Heart left ventricle (tissue), 16 donors: ENCODE measurements around the gene DDT. TPM values are rescaled to one million over a fixed set of nuclear protein-coding genes. Genes with fewer than 3 reads are reported as not detected.
A peak's percentile ranks its signal among the peaks of the same experiment; 100 is the strongest.
"Not testable (repeated sequence)": the region's sequence is repeated elsewhere in the genome, so short reads cannot be mapped to it uniquely, and the experiment has no call there.

ENCODE experiments used
- ATAC-seq, 4 donors: fragments of 200-7000 bp; cut with Tn5 transposase; one replicate each; pipeline ENCODE4 v1.9.1; 2020 to 2022; ENCODE audit warnings: moderate library complexity in 4 of 4, mild to moderate bottlenecking in 3 of 4, moderate number of reproducible peaks in 1 of 4
- DNase-seq, 5 donors: peaks; one replicate each; pipeline ENCODE4 v3.0.0-alpha.2; 2020
- H3K27ac ChIP-seq, 12 donors: fragments of 200-600 bp; sonication (generic) in 4 of 12; one replicate each; pipeline versions ENCODE4 v1.5.0 to v1.8.0; 2016 to 2022; ENCODE audit warnings: mild to moderate bottlenecking in 2 of 12
- H3K27me3 ChIP-seq, 9 donors: fragments of 200-600 bp; sonication (generic) in 2 of 9; one replicate each; pipeline versions ENCODE4 v1.5.1 to v1.8.0; 2016 to 2022; ENCODE audit warnings: mild to moderate bottlenecking in 3 of 9
- H3K36me3 ChIP-seq, 9 donors: fragments of 200-600 bp; sonication (generic) in 2 of 9; one replicate each; pipeline versions ENCODE4 v1.5.0 to v1.8.0; 2018 to 2022; ENCODE audit warnings: mild to moderate bottlenecking in 2 of 9
- H3K4me1 ChIP-seq, 12 donors: fragments of 200-600 bp; sonication (generic) in 4 of 12; one replicate each; pipeline versions ENCODE4 v1.5.0 to v1.8.0; 2016 to 2022; ENCODE audit warnings: mild to moderate bottlenecking in 3 of 12
- H3K4me3 ChIP-seq, 12 donors: fragments of 200-600 bp; sonication (generic) in 4 of 12; one replicate each; pipeline versions ENCODE4 v1.5.0 to v1.8.0; 2017 to 2022; ENCODE audit warnings: mild to moderate bottlenecking in 9 of 12, moderate library complexity in 4 of 12
- H3K9me3 ChIP-seq, 12 donors: fragments of 200-600 bp; sonication (generic) in 4 of 12; one replicate each; pipeline versions ENCODE4 v1.5.0 to v1.8.0; 2016 to 2022; ENCODE audit warnings: mild to moderate bottlenecking in 1 of 12
- WGBS, 4 donors: extraction: QIAGEN DNeasy Blood & Tissue Kit in 2 of 4; methylation state at CpG; one replicate each; pipeline versions ENCODE4 v1.1.5 to v1.1.7; 2013 to 2018; 5-methylcytosine and 5-hydroxymethylcytosine counted together
- intact Hi-C, 10 donors: fragments of 100-400 bp; cut with DNase I; formaldehyde crosslinking; loops; one replicate each; pipeline versions ENCODE4 v1.11.1 to v1.14.2; 2022
- polyA plus RNA-seq, 2 donors: library from polyadenylated mRNA; stranded (reverse); fragments of 200-250 nt; gene quantifications; one replicate each; pipeline ENCODE4 v1.2.3, GENCODE V29; 2013
- total RNA-seq, 9 donors: library from RNA; depleted of rRNA in 2 of 9; stranded (reverse); fragments of >200 nt in 2 of 9; fragmentation: NEBNext Ultra II Directional in 3 of 9; extraction: Animal tissue kit (Norgen Biotek cat#: 25700) in 3 of 9; gene quantifications; one replicate each; pipeline versions ENCODE4 v1.1.0 to v1.2.4, GENCODE V29; 2016 to 2023
- TF ChIP-seq, protein P1 (sequence below), 12 donors: fragments of 200-600 bp; sonication (generic) in 4 of 12; IDR thresholded peaks; one replicate each; pipeline versions ENCODE4 v1.5.0 to v1.8.0; 2018 to 2022; ENCODE audit warnings: antibody characterized with exemption in 12 of 12, mild to moderate bottlenecking in 5 of 12
- donor health status: ischemic (EF 13 %, LVEDD 7.1; RV severe dilation, severe dysfunction).
- donor health status: healthy with polysubstance abuse.
- donor health status: DM: no; HTN: yes; CAD: no.
- donor health status: DM: no; HTN: no; CAD: no.
- donor health status: ischemic (EF 25% LVEDD 6.9; RV normal size, moderate dysfunction).
- donor health status: ischemic (EF 25% LVEDD 5.7; RV mildly dilated, moderate dysfunction).
- donor health status: healthy.
- donor health status: DM: yes; HTN: yes; CAD: no.
- donor health status: ischemic (EF 35%, LVEDD 5.7; RV mildly dilated, moderate dysfunction).
- donor health status: nonischemic (EF 11% LVEDD 7.7; RV severe dilation, severe dysfunction).
- donor health status: DM: yes; HTN: yes; CAD: no.
- donor health status: PGD.
- donor health status: ischemic (EF 29% LVEDD 5.4; RV normal size, mild dysfunction).
- donor health status: nonischemic (EF 23%, LVEDD 6.1; RV moderate dilation, normal function).

Gene DDT
- total and polyA plus RNA-seq, 11 donors, result 117 to 399 (median 155) TPM

DNA sequence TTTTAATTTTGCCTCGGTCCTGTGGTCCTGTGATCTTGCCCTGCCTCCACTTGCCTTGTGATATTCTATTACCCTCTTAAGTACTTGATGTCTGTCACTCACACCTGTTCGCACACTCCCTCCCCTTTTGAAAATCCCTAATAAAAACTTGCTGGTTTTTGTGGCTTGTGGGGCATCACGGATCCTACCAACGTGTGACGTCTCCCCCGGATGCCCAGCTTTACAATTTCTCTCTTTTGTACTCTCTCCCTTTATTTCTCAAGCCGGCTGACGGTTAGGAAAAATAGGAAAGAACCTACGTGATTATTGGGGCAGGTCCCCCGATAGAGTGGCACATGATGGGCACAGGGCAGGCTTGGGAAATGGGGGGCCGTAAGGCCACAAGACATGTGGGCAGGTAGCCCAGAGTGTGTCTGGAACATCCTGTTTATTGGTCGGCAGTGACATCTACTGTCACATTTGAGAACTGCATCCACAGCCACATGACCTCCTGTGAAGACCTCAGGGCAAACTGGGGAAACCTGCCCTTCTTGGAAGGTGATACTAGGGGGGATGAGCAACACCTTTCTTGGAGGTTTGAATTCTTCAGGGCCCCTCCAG, 17.8 kb downstream of the DDT start:
- WGBS, 4 donors, result 21 to 30% (median 23%) methylated on average over 12 of the region's 12 CpGs
- not testable (repeated sequence) for H3K9me3 ChIP-seq, H3K27me3 ChIP-seq, H3K4me1 ChIP-seq, H3K36me3 ChIP-seq, H3K4me3 ChIP-seq, H3K27ac ChIP-seq
- intact Hi-C loops, result loop anchor here in 4 of 10 donors (10.0 kb wide), 4 partner anchors 92 to 412 kb away; partner anchors contain the start of gene SUSD2 (in 1 of the 4)
- ATAC-seq, result peak; percentile 50 to 73 (median 58)
- TF ChIP-seq, protein P1, sequence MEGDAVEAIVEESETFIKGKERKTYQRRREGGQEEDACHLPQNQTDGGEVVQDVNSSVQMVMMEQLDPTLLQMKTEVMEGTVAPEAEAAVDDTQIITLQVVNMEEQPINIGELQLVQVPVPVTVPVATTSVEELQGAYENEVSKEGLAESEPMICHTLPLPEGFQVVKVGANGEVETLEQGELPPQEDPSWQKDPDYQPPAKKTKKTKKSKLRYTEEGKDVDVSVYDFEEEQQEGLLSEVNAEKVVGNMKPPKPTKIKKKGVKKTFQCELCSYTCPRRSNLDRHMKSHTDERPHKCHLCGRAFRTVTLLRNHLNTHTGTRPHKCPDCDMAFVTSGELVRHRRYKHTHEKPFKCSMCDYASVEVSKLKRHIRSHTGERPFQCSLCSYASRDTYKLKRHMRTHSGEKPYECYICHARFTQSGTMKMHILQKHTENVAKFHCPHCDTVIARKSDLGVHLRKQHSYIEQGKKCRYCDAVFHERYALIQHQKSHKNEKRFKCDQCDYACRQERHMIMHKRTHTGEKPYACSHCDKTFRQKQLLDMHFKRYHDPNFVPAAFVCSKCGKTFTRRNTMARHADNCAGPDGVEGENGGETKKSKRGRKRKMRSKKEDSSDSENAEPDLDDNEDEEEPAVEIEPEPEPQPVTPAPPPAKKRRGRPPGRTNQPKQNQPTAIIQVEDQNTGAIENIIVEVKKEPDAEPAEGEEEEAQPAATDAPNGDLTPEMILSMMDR (IDR thresholded peaks at IDR 0.05), result peak; percentile 58 to 88 (median 81)
- DNase-seq, result peak in 4 of 5 donors; percentile 49 to 81 (median 70)

- not testable (repeated sequence) for DNase-seq, ATAC-seq
Measured at GRCh38 chr22:23955886-23956285, 18.4 kb downstream of the DDT start.

GRCh38 chr22:23954991-23955305, 19.3 kb downstream of the DDT start:
- 76 to 95% (median 86%) methylated on average over 5 to 6 of the region's 6 CpGs for WGBS, 4 donors
- not testable (repeated sequence) for ATAC-seq, H3K4me1 ChIP-seq, DNase-seq, H3K36me3 ChIP-seq, H3K4me3 ChIP-seq, H3K27ac ChIP-seq, H3K9me3 ChIP-seq, H3K27me3 ChIP-seq
- intact Hi-C loops, result loop anchor here in 4 of 10 donors (5.0 to 10.0 kb wide), 5 partner anchors 52 to 410 kb away; partner anchors contain the start of genes GSTT4 (in 1 of the 4) and SUSD2 (in 1 of the 4)

More at GRCh38 chr22:23955886-23956285, 18.4 kb downstream of the DDT start:
- not testable (repeated sequence) for H3K36me3 ChIP-seq, H3K4me3 ChIP-seq, H3K27ac ChIP-seq, H3K9me3 ChIP-seq, H3K4me1 ChIP-seq, H3K27me3 ChIP-seq
- intact Hi-C loops, result loop anchor here in 4 of 10 donors (10.0 kb wide), 4 partner anchors 91 to 411 kb away; partner anchors contain the start of gene SUSD2 (in 1 of the 4)
- WGBS, 4 donors, result 77 to 83% (median 79%) methylated on average over 6 to 7 of the region's 8 CpGs

GRCh38 chr22:23954193-23954990, 19.8 kb downstream of the DDT start:
- H3K4me3 ChIP-seq, H3K36me3 ChIP-seq, ATAC-seq, H3K9me3 ChIP-seq, H3K4me1 ChIP-seq, H3K27ac ChIP-seq, DNase-seq, H3K27me3 ChIP-seq: not testable (repeated sequence)
- intact Hi-C loops, result loop anchor here in 4 of 10 donors (5.0 to 10.0 kb wide), 5 partner anchors 53 to 410 kb away; partner anchors contain the start of genes GSTT4 (in 1 of the 4) and SUSD2 (in 1 of the 4)
- WGBS, 4 donors, result 76 to 87% (median 81%) methylated on average over 8 of the region's 8 CpGs

DNA sequence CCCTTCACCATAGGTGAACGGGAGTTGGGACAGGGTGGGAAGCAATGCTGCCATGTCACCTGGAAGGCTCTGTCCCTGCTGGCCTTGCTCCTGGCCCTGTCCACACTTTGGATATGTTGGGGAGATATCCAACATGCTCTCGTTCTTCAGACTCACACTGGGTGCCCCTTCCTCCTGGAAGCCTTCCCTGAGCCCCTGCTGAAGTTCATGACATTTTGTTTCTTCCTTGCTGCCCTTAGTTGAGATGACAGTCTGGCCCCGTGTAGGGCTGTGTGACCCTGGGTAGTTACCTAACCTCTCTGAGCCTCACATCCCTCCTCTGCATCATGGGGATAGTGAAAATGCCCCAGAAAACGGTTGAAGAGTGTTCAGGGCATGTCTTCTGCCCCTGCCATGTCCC, 20.8 kb downstream of the DDT start:
- not testable (repeated sequence) for ATAC-seq, H3K27me3 ChIP-seq, H3K27ac ChIP-seq, H3K9me3 ChIP-seq, H3K4me1 ChIP-seq, DNase-seq, H3K36me3 ChIP-seq, H3K4me3 ChIP-seq
- 62 to 73% (median 69%) methylated on average over 4 of the region's 4 CpGs for WGBS, 4 donors
- intact Hi-C loops, result loop anchor here in 4 of 10 donors (5.0 to 10.0 kb wide), 5 partner anchors 54 to 409 kb away; partner anchors contain the start of genes GSTT4 (in 1 of the 4) and SUSD2 (in 1 of the 4)

- not testable (repeated sequence) for H3K4me3 ChIP-seq, H3K27me3 ChIP-seq, H3K27ac ChIP-seq, H3K4me1 ChIP-seq, H3K9me3 ChIP-seq, ATAC-seq, DNase-seq, H3K36me3 ChIP-seq
- WGBS, 4 donors, result 68 to 79% (median 74%) methylated on average over 11 of the region's 11 CpGs
- intact Hi-C loops, result loop anchor here in 4 of 10 donors (5.0 to 10.0 kb wide), 5 partner anchors 54 to 408 kb away; partner anchors contain the start of genes GSTT4 (in 1 of the 4) and SUSD2 (in 1 of the 4)
Measured at GRCh38 chr22:23952794-23953405, 21.3 kb downstream of the DDT start.

DNA sequence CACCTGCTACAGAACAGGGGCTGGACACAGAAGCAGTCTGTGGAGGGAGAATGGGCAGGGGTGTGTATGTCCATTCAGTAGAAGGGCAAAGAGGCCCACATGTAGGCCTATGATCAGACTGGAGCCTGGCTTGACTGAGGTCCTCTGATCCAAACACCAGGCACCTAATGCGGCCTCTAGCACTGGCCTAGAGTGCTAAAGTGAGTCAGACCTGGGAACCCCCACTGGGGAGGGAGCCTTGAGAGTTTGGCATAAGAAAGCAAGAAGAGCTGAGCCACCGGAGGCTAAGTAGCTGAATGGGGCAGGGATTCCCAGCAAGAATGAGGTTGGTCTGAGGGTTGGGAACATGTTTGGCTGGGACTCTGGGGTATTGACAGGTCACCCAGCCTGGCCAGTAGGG, 22.9 kb downstream of the DDT start:
- H3K36me3 ChIP-seq, result not testable (repeated sequence)
- WGBS, 4 donors, result 83 to 100% (median 97%) methylated on average over 1 to 2 of the region's 2 CpGs

DNA sequence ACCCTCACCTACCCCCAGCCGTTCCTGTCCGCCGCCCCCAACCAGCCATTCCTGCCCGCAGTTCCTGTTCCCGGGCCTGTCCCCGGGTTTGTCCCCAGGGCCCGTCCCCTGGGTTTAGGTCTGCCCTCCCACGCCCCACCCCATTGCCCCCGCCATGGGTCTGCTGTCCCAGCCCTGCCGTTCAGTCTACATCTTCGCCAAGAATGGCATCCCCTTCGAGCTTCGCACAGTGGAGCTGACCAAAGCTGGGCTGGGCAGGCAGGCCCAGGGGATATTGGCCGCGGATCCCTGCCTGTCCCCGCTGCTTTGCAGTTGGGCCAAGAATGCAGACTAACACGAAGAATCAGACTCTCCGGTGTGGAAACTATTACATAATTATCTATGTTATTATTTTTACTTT, 24.5 kb downstream of the DDT start:
- not testable (repeated sequence) for H3K27me3 ChIP-seq, H3K4me3 ChIP-seq, H3K27ac ChIP-seq, ATAC-seq, H3K36me3 ChIP-seq, DNase-seq, H3K4me1 ChIP-seq, H3K9me3 ChIP-seq
- 75 to 82% (median 81%) methylated on average over 12 to 18 of the region's 18 CpGs for WGBS, 4 donors
- intact Hi-C loops, result loop anchor here in 5 of 10 donors (5.0 to 10.0 kb wide), 6 partner anchors 55 to 405 kb away; partner anchors contain the start of genes GSTT4 (in 2 of the 5) and SUSD2 (in 1 of the 5)

More for the DNA sequence above, 22.9 kb downstream of the DDT start:
- H3K9me3 ChIP-seq, H3K27ac ChIP-seq, H3K4me1 ChIP-seq, ATAC-seq, DNase-seq, H3K4me3 ChIP-seq, H3K27me3 ChIP-seq: not testable (repeated sequence)
- intact Hi-C loops, result loop anchor here in 4 of 10 donors (5.0 to 10.0 kb wide), 5 partner anchors 56 to 407 kb away; partner anchors contain the start of genes GSTT4 (in 1 of the 4) and SUSD2 (in 1 of the 4)

DNA sequence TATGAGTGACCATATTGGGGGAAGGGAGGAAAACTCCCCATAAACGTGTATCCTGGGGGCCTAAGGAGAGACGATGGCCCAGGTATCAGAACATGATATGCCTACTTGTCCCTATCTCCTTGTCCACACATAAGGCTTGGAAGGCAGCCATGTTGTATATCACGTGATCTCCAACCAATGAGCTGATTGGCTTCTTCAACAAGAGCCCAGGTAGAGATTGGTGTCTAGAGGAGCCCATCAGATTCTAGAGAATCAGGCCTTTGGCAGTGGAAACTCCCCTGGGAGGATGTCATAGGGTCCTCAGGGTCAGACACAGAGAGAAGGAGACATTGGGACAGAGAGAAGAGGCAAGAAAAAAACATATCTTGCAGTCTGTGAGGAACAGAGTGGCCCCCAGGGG, 26.9 kb downstream of the DDT start:
- not testable (repeated sequence) for DNase-seq, ATAC-seq, H3K4me1 ChIP-seq, H3K27me3 ChIP-seq, H3K36me3 ChIP-seq, H3K4me3 ChIP-seq, H3K27ac ChIP-seq, H3K9me3 ChIP-seq
- intact Hi-C loops, result loop anchor here in 1 of 10 donors (10.0 kb wide), 1 partner anchor 57 kb away; the partner anchor contains the start of gene GSTT4
- 43 to 59% (median 53%) methylated on average over 3 of the region's 3 CpGs; no CpG with 5 or more reads in 1 of the 4 donors for WGBS, 4 donors
